Esophagus squamous epithelium (tissue), 4 donors: ENCODE measurements around the gene ACD.

Experiments used
- POLR2A ChIP-seq, 4 donors: fragments of 450-650 bp; IDR thresholded peaks; one replicate each; pipeline ENCODE4 v1.6.1; 2017; ENCODE audit warnings: antibody characterized with exemption in 4 of 4, mild to moderate bottlenecking in 4 of 4, moderate library complexity in 3 of 4
- TF ChIP-seq, protein P1 (sequence below), 6 experiments: fragments of 450-650 bp in 4 of 6; fragments of 200-600 bp in 2 of 6; sonication (generic) in 2 of 6; IDR thresholded peaks; one replicate each; pipeline ENCODE4 v1.5.1; 2016 to 2019; ENCODE audit warnings: antibody characterized with exemption in 6 of 6, mild to moderate bottlenecking in 4 of 6, moderate library complexity in 4 of 6

DNA sequence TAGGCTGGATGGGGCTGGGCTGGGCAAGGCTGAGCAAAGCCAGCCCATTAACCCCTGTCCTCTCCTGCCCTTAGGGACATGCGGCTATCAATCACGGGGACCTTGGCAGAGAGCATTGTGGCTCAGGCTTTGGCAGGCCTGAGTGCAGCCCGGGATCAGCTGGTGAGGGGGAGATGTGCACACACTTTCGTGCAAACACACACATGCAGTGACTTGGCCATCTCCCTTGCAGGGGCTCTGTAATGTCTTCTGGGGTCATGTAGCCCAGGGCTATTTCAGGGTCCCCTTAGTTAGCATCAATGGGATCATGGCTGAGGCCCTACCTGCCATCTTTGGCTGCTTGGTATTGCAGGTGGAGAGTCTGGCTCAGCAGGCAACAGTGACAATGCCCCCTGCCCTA is 8.2 kb downstream of the ACD start:
- TF ChIP-seq, protein P1, sequence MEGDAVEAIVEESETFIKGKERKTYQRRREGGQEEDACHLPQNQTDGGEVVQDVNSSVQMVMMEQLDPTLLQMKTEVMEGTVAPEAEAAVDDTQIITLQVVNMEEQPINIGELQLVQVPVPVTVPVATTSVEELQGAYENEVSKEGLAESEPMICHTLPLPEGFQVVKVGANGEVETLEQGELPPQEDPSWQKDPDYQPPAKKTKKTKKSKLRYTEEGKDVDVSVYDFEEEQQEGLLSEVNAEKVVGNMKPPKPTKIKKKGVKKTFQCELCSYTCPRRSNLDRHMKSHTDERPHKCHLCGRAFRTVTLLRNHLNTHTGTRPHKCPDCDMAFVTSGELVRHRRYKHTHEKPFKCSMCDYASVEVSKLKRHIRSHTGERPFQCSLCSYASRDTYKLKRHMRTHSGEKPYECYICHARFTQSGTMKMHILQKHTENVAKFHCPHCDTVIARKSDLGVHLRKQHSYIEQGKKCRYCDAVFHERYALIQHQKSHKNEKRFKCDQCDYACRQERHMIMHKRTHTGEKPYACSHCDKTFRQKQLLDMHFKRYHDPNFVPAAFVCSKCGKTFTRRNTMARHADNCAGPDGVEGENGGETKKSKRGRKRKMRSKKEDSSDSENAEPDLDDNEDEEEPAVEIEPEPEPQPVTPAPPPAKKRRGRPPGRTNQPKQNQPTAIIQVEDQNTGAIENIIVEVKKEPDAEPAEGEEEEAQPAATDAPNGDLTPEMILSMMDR (IDR thresholded peaks at IDR 0.05): no peak
- no peak for TF ChIP-seq POLR2A (IDR thresholded peaks at IDR 0.05)
